ENCODE measurements around the gene ZNF772. TPM values are rescaled to one million over a fixed set of nuclear protein-coding genes. Genes with fewer than 3 reads are reported as not detected.

Gene ZNF772
- total and polyA plus RNA-seq, 3 experiments from 2014 or later, result 0.92 to 7.3 (median 6.3) TPM

DNA sequence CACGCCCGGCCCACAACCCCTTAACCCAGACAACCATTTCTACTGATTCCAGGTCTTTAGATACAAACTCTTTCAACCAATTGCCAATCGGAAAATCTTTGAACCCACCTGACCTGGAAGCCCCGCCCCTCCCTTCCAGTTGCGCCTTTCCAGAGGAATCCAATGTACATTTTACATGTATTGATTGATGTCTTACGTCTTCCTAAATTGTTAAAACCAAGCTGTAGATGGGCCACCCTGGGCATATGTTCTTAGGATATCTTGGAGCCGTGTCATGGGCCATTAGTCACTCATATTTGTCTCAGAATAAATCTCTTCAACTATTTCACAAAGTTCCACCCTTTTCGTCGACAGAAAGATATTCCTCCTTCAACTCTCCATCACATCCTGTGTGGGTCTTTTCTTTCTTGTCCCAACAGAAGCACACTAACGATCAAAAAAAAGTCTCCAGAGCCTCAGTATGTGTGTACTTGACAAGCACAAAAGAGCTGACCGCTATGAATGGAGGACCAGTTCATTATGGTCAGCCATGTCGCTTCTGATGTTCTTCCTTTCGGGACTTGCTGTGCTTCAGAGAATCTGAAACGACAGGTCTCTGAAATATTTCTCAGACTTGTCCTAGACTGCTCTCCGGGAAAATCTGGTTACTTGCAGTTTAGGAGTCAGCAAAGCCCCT lies 42.8 kb downstream of the ZNF772 start:
- no peaks in the 10 kb centered on the region for H3K9me3 ChIP-seq (ENCODE audit: low read length)
- Mint-ChIP-seq H3K27me3 (no peaks in the 10 kb centered on the region), H3K4me3 (peak overlapping the region; percentile 89 to 99 (median 95)), H3K27ac (peak overlapping the region in 7 of 8 donors; percentile 38 to 99 (median 95)), H3K4me1 (peaks cover 26 to 37% (median 34%) of the 10 kb centered on the region in 3 donors), H3K9me3 (peaks cover 0 to 25% (median 7%) of the 10 kb centered on the region in 5 donors), H3K36me3 (peaks cover 16 to 32% (median 18%) of the 10 kb centered on the region in 3 donors)
- H3K36me3 ChIP-seq (ENCODE audit: insufficient read depth, low read length), result peaks cover 9% of the 10 kb centered on the region
- H3K4me1 ChIP-seq (ENCODE audit: insufficient read depth, low read length), result peaks cover 15% of the 10 kb centered on the region
- H3K27ac ChIP-seq (ENCODE audit: low read depth, low read length), result no peak overlapping the region
- CTCF ChIA-PET, result interaction anchor here (0.8 kb wide), 1 partner anchor 29 kb away, joined by 3 read pairs; no protein-coding TSS in a partner anchor
- no peaks in the 10 kb centered on the region for H3K27me3 ChIP-seq (ENCODE audit: insufficient read depth, low read length, poor library complexity, severe bottlenecking)
- DNase-seq, result no peak
- POLR2A ChIA-PET, result interaction anchor here (0.6 to 2.1 kb wide), 2 partner anchors 20 to 275 kb away, joined by 5 to 8 read pairs; partner anchors contain the start of gene ZNF154
- H3K4me3 ChIP-seq (ENCODE audit: low read length), result peak overlapping the region; percentile 67

GRCh38 chr19:57421037-57421436 lies 56.3 kb downstream of the ZNF772 start:
- peaks cover 54% of the 10 kb centered on the region for H3K9me3 ChIP-seq (ENCODE audit: low read length)
- H3K9me3 Mint-ChIP-seq, result peaks cover 19 to 78% (median 74%) of the 10 kb centered on the region in 5 donors

GRCh38 chr19:57419439-57419838 lies 57.9 kb downstream of the ZNF772 start:
- H3K4me3 ChIP-seq (ENCODE audit: low read length), result no peak overlapping the region
- Mint-ChIP-seq H3K36me3 (peaks cover 45 to 74% (median 71%) of the 10 kb centered on the region in 3 donors), H3K4me3 (no peak overlapping the region), H3K27me3 (no peaks in the 10 kb centered on the region), H3K9me3 (peaks cover 19 to 80% (median 74%) of the 10 kb centered on the region in 5 donors), H3K4me1 (peaks cover 7 to 16% (median 12%) of the 10 kb centered on the region in 3 donors), H3K27ac (no peak overlapping the region)
- no peak overlapping the region for H3K27ac ChIP-seq (ENCODE audit: low read depth, low read length)
- CTCF ChIA-PET, result no interaction called here
- H3K4me1 ChIP-seq (ENCODE audit: insufficient read depth, low read length), result no peaks in the 10 kb centered on the region
- no peaks in the 10 kb centered on the region for H3K27me3 ChIP-seq (ENCODE audit: insufficient read depth, low read length, poor library complexity, severe bottlenecking)
- POLR2A ChIA-PET, result no interaction called here
- H3K36me3 ChIP-seq (ENCODE audit: insufficient read depth, low read length), result peaks cover 39% of the 10 kb centered on the region
- H3K9me3 ChIP-seq (ENCODE audit: low read length), result peaks cover 57% of the 10 kb centered on the region
- no peak for DNase-seq

More at GRCh38 chr19:57421037-57421436, 56.3 kb downstream of the ZNF772 start:
- POLR2A ChIA-PET, result no interaction called here
- H3K4me1 ChIP-seq (ENCODE audit: insufficient read depth, low read length), result no peaks in the 10 kb centered on the region
- CTCF ChIA-PET, result no interaction called here
- Mint-ChIP-seq H3K36me3 (peaks cover 34 to 59% (median 55%) of the 10 kb centered on the region in 3 donors), H3K4me1 (peaks cover 1 to 5% (median 2%) of the 10 kb centered on the region in 3 donors), H3K4me3 (no peak overlapping the region), H3K27ac (no peak overlapping the region), H3K27me3 (no peaks in the 10 kb centered on the region)
- H3K27ac ChIP-seq (ENCODE audit: low read depth, low read length), result no peak overlapping the region
- peaks cover 35% of the 10 kb centered on the region for H3K36me3 ChIP-seq (ENCODE audit: insufficient read depth, low read length)
- no peak for DNase-seq
- H3K4me3 ChIP-seq (ENCODE audit: low read length), result no peak overlapping the region
- H3K27me3 ChIP-seq (ENCODE audit: insufficient read depth, low read length, poor library complexity, severe bottlenecking), result no peaks in the 10 kb centered on the region

Other genes starting within 250 kb of the ZNF772 start
- 1 to 10 TPM; 1.3 to 2.7 TPM for gene AURKC, start 246.5 kb downstream of the ZNF772 start, total RNA-seq
- not detected for gene AURKC, start 246.5 kb downstream of the ZNF772 start, polyA plus RNA-seq
- gene ZNF805, start 236.9 kb downstream of the ZNF772 start, total RNA-seq, result 10 to 100 TPM; 11.1 to 11.7 TPM
- gene ZNF805, start 236.9 kb downstream of the ZNF772 start, polyA plus RNA-seq, result 4.0 TPM
- gene ZNF460, start 197.1 kb downstream of the ZNF772 start, total RNA-seq, result 10 to 100 TPM; 45.5 to 52.0 TPM
- gene ZNF460, start 197.1 kb downstream of the ZNF772 start, polyA plus RNA-seq, result 7.5 TPM
- 1 to 10 TPM; 9.0 to 9.3 TPM for gene ZNF543, start 157.1 kb downstream of the ZNF772 start, total RNA-seq
- 6.0 TPM for gene ZNF543, start 157.1 kb downstream of the ZNF772 start, polyA plus RNA-seq
- gene ZNF304, start 126.3 kb downstream of the ZNF772 start, total RNA-seq, result 10 to 100 TPM in 1 of 2 experiments, 1 to 10 TPM in 1; 9.4 to 10.3 TPM
- gene ZNF304, start 126.3 kb downstream of the ZNF772 start, polyA plus RNA-seq, result 3.2 TPM
- 1 to 10 TPM; 7.0 to 7.7 TPM for gene TRAPPC2B, start 114.0 kb downstream of the ZNF772 start, total RNA-seq
- 22.5 TPM for gene TRAPPC2B, start 114.0 kb downstream of the ZNF772 start, polyA plus RNA-seq
- 1 to 10 TPM; 2.2 to 3.3 TPM for gene ZNF547, start 114.0 kb downstream of the ZNF772 start, total RNA-seq
- 1.7 TPM for gene ZNF547, start 114.0 kb downstream of the ZNF772 start, polyA plus RNA-seq
- 10 to 100 TPM; 19.2 to 19.5 TPM for gene ZNF548, start 87.7 kb downstream of the ZNF772 start, total RNA-seq
- 19.9 TPM for gene ZNF548, start 87.7 kb downstream of the ZNF772 start, polyA plus RNA-seq
- gene ZNF17, start 66.4 kb downstream of the ZNF772 start, total RNA-seq, result 10 to 100 TPM; 11.5 to 17.0 TPM
- gene ZNF17, start 66.4 kb downstream of the ZNF772 start, polyA plus RNA-seq, result 6.5 TPM
- gene ZNF749, start 42.2 kb downstream of the ZNF772 start, total RNA-seq, result 10 to 100 TPM; 29.9 to 32.7 TPM
- 4.1 TPM for gene ZNF749, start 42.2 kb downstream of the ZNF772 start, polyA plus RNA-seq
- gene VN1R1, start 20.4 kb downstream of the ZNF772 start, total RNA-seq, result under 1 TPM; 0.24 to 0.27 TPM
- not detected for gene VN1R1, start 20.4 kb downstream of the ZNF772 start, polyA plus RNA-seq
- 1 to 10 TPM; 7.3 to 9.1 TPM for gene ZNF419, start 10.2 kb upstream of the ZNF772 start, total RNA-seq
- 9.5 TPM for gene ZNF419, start 10.2 kb upstream of the ZNF772 start, polyA plus RNA-seq
- 1 to 10 TPM; 7.6 to 8.1 TPM for gene ZNF773, start 22.4 kb upstream of the ZNF772 start, total RNA-seq
- gene ZNF773, start 22.4 kb upstream of the ZNF772 start, polyA plus RNA-seq, result 14.5 TPM
- gene ZNF549, start 49.8 kb upstream of the ZNF772 start, total RNA-seq, result 1 to 10 TPM; 6.9 to 7.0 TPM
- 8.7 TPM for gene ZNF549, start 49.8 kb upstream of the ZNF772 start, polyA plus RNA-seq
- gene ZNF550, start 82.3 kb upstream of the ZNF772 start, total RNA-seq, result 10 to 100 TPM in 1 of 2 experiments, 1 to 10 TPM in 1; 9.6 to 10.3 TPM
- gene ZNF550, start 82.3 kb upstream of the ZNF772 start, polyA plus RNA-seq, result 13.5 TPM
- gene ZNF416, start 101.3 kb upstream of the ZNF772 start, total RNA-seq, result 1 to 10 TPM; 5.9 to 6.6 TPM
- gene ZNF416, start 101.3 kb upstream of the ZNF772 start, polyA plus RNA-seq, result 6.3 TPM
- gene ZIK1, start 106.6 kb upstream of the ZNF772 start, total RNA-seq, result 10 to 100 TPM in 1 of 2 experiments, 1 to 10 TPM in 1; 9.7 to 10.9 TPM
- 7.6 TPM for gene ZIK1, start 106.6 kb upstream of the ZNF772 start, polyA plus RNA-seq
- gene ZNF530, start 122.3 kb upstream of the ZNF772 start, total RNA-seq, result 10 to 100 TPM; 10.5 to 12.6 TPM
- 6.2 TPM for gene ZNF530, start 122.3 kb upstream of the ZNF772 start, polyA plus RNA-seq
- 10 to 100 TPM; 19.1 to 22.1 TPM for gene ZNF134, start 136.7 kb upstream of the ZNF772 start, total RNA-seq
- gene ZNF134, start 136.7 kb upstream of the ZNF772 start, polyA plus RNA-seq, result 14.3 TPM
- 10 to 100 TPM; 12.1 TPM for gene ZNF211, start 155.6 kb upstream of the ZNF772 start, total RNA-seq
- gene ZNF211, start 155.6 kb upstream of the ZNF772 start, polyA plus RNA-seq, result 17.9 TPM
- not detected for gene ZSCAN4, start 191.4 kb upstream of the ZNF772 start, total RNA-seq
- not detected for gene ZSCAN4, start 191.4 kb upstream of the ZNF772 start, polyA plus RNA-seq
- gene ZNF551, start 204.4 kb upstream of the ZNF772 start, total RNA-seq, result 10 to 100 TPM; 14.5 to 15.6 TPM
- 7.8 TPM for gene ZNF551, start 204.4 kb upstream of the ZNF772 start, polyA plus RNA-seq
- gene ZNF154, start 231.6 kb upstream of the ZNF772 start, total RNA-seq, result 1 to 10 TPM; 6.5 to 7.7 TPM
- 2.2 TPM for gene ZNF154, start 231.6 kb upstream of the ZNF772 start, polyA plus RNA-seq